ENCODE results near the gene PPP1R7. TPM values are rescaled to one million over a fixed set of nuclear protein-coding genes. Genes with fewer than 3 reads are reported as not detected.

PPP1R7 gene
- total RNA-seq, 1 experiment from 2014 or later, result 65.4 TPM

GRCh38 chr2:241215421-241215820, 65.2 kb downstream of the PPP1R7 start:
- H3K27ac Mint-ChIP-seq (ENCODE audit: unreplicated experiment), result no peak overlapping the region
- intact Hi-C loops (cut with micrococcal nuclease; ENCODE audit: unreplicated experiment), result no loop called here
- peaks cover 59% of the 10 kb centered on the region for H3K27me3 Mint-ChIP-seq (ENCODE audit: unreplicated experiment)
- H3K4me1 Mint-ChIP-seq (ENCODE audit: low read depth, unreplicated experiment), result peaks cover 13% of the 10 kb centered on the region
- CTCF ChIA-PET, result interaction anchor here (0.5 kb wide), 1 partner anchor 26 kb away, joined by 4 read pairs; no protein-coding TSS in a partner anchor
- H3K36me3 Mint-ChIP-seq (ENCODE audit: insufficient read depth, unreplicated experiment), result peaks cover 41% of the 10 kb centered on the region
- DNase-seq, result no peak
- BruUV-seq (replicated peaks), result no TSS peak
- no peak overlapping the region for H3K4me3 Mint-ChIP-seq (ENCODE audit: low read depth, unreplicated experiment)
- TF ChIP-seq, protein P1, sequence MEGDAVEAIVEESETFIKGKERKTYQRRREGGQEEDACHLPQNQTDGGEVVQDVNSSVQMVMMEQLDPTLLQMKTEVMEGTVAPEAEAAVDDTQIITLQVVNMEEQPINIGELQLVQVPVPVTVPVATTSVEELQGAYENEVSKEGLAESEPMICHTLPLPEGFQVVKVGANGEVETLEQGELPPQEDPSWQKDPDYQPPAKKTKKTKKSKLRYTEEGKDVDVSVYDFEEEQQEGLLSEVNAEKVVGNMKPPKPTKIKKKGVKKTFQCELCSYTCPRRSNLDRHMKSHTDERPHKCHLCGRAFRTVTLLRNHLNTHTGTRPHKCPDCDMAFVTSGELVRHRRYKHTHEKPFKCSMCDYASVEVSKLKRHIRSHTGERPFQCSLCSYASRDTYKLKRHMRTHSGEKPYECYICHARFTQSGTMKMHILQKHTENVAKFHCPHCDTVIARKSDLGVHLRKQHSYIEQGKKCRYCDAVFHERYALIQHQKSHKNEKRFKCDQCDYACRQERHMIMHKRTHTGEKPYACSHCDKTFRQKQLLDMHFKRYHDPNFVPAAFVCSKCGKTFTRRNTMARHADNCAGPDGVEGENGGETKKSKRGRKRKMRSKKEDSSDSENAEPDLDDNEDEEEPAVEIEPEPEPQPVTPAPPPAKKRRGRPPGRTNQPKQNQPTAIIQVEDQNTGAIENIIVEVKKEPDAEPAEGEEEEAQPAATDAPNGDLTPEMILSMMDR (IDR thresholded peaks at IDR 0.05; ENCODE audit: unreplicated experiment), result no peak
- no peaks in the 10 kb centered on the region for H3K9me3 Mint-ChIP-seq (ENCODE audit: low read depth, unreplicated experiment)

DNA sequence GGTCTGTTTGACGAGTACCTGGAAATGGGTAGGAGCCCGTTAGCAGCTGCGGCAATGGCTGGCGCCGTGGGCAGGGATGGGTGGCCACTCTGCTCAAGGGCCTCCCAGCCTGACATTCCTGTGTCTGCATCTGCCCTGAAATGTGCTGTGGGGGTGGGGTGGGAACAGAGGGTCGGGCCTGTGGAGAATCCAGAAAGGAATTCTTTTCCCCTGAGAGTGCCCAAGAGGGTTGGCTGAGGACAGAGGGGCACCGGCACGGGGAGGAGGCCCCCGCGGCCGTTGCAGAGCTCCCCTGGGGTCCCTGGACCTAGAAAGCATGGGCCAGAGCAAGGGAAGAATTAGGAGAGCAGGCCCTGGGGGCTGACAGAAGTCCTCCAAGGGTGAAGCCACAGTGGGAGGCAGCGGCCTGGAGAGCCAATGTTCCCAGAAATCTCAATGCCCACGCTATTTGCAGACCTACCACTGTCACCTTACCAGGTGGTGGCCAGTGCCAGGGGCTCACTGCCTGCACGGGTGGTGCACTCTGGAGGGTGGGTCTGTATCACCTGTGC, 66.0 kb downstream of the PPP1R7 start:
- Mint-ChIP-seq H3K9me3 (ENCODE audit: low read depth, unreplicated experiment) (no peaks in the 10 kb centered on the region), H3K27me3 (ENCODE audit: unreplicated experiment) (peaks cover 51% of the 10 kb centered on the region), H3K27ac (ENCODE audit: unreplicated experiment) (no peak overlapping the region), H3K4me1 (ENCODE audit: low read depth, unreplicated experiment) (peaks cover 13% of the 10 kb centered on the region), H3K36me3 (ENCODE audit: insufficient read depth, unreplicated experiment) (peaks cover 44% of the 10 kb centered on the region), H3K4me3 (ENCODE audit: low read depth, unreplicated experiment) (no peak overlapping the region)
- DNase-seq, result no peak
- TF ChIP-seq, protein P1 (IDR thresholded peaks at IDR 0.05; ENCODE audit: unreplicated experiment), result no peak
- intact Hi-C loops (cut with micrococcal nuclease; ENCODE audit: unreplicated experiment), result no loop called here
- CTCF ChIA-PET, result no interaction called here
- BruUV-seq (replicated peaks), result no TSS peak

DNA sequence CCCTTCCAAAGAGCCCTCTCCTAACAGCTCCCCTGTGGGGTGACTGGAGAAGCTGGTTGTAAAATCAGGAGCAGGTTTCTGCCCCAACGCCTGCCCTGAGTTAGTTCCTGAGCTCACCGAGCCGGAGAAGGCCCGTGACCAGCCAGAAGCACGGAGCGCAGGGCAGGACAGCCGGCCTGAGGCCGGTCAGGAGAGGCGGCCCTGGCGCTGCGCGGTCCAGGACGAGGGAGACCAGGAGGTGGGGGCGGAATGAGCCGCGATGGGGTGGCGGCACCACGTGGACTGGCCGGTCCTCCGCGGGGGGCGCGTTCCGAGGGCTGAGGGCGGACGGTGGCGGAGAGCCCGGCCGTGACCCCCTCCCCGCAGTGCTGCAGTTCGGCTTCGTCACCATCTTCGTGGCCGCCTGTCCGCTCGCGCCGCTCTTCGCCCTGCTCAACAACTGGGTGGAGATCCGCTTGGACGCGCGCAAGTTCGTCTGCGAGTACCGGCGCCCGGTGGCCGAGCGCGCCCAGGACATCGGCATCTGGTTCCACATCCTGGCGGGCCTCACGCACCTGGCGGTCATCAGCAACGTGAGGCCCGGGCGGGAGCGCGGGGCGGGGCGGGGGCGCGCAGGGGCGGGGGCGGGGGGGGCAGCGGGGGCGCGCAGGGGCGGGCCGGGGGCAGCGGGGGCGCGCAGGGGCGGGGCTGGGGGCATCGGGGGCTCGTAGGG, 67.2 kb downstream of the PPP1R7 start:
- no peaks in the 10 kb centered on the region for H3K9me3 Mint-ChIP-seq (ENCODE audit: low read depth, unreplicated experiment)
- DNase-seq, result peak; percentile 74
- peak overlapping the region; percentile 64 for H3K27ac Mint-ChIP-seq (ENCODE audit: unreplicated experiment)
- TF ChIP-seq, protein P1 (IDR thresholded peaks at IDR 0.05; ENCODE audit: unreplicated experiment), result no peak
- H3K4me1 Mint-ChIP-seq (ENCODE audit: low read depth, unreplicated experiment), result peaks cover 13% of the 10 kb centered on the region
- H3K27me3 Mint-ChIP-seq (ENCODE audit: unreplicated experiment), result peaks cover 39% of the 10 kb centered on the region
- peaks cover 49% of the 10 kb centered on the region for H3K36me3 Mint-ChIP-seq (ENCODE audit: insufficient read depth, unreplicated experiment)
- TSS peak; percentile 23 for BruUV-seq (replicated peaks)
- CTCF ChIA-PET, result no interaction called here
- intact Hi-C loops (cut with micrococcal nuclease; ENCODE audit: unreplicated experiment), result no loop called here
- peak overlapping the region; percentile 81 for H3K4me3 Mint-ChIP-seq (ENCODE audit: low read depth, unreplicated experiment)

DNA sequence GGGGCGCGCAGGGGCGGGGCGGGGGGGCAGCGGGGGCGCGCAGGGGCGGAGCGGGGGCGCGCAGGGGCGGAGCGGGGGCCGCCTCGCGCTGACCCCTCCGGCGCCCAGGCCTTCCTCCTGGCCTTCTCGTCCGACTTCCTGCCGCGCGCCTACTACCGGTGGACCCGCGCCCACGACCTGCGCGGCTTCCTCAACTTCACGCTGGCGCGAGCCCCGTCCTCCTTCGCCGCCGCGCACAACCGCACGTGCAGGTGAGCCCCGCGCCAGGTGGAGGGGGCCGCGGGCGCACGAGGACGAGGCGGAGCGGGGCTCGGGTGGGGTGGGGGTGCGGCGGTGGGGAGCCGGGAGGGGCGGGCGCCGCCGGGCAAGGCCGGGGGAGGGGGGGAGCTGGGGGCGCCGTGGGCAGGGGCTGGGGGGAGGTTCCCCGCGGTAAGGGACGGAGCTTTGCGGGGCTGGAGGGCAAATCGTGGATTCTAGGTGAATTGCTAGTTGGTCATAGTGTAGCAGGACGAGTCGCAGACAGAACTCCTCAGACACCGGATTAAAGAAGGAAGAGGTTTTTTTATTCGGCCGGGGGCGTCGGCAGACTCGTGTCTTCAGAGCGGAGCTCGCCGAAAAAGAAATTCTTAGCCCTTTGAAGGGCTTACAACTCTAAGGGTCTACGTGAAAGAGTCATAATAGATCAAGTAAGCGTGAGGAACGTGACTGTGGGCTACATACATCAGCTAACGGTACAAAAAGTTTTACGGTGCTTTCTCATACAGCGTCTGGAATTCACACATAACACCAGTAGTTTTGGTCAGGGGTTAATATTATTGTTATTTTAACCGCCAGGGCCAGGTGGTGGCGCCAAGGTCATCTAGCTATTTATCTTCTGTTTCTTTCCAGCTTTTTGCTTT, 68.1 kb downstream of the PPP1R7 start:
- H3K27ac Mint-ChIP-seq (ENCODE audit: unreplicated experiment), result peak overlapping the region; percentile 64
- CTCF ChIA-PET, result interaction anchor here (1.0 kb wide), 1 partner anchor 140 kb away, joined by 3 read pairs; no protein-coding TSS in a partner anchor
- peaks cover 30% of the 10 kb centered on the region for H3K27me3 Mint-ChIP-seq (ENCODE audit: unreplicated experiment)
- BruUV-seq (replicated peaks), result no TSS peak
- TF ChIP-seq, protein P1 (IDR thresholded peaks at IDR 0.05; ENCODE audit: unreplicated experiment), result no peak
- intact Hi-C loops (cut with micrococcal nuclease; ENCODE audit: unreplicated experiment), result no loop called here
- peak; percentile 64 for DNase-seq
- H3K36me3 Mint-ChIP-seq (ENCODE audit: insufficient read depth, unreplicated experiment), result peaks cover 54% of the 10 kb centered on the region
- H3K9me3 Mint-ChIP-seq (ENCODE audit: low read depth, unreplicated experiment), result no peaks in the 10 kb centered on the region
- H3K4me3 Mint-ChIP-seq (ENCODE audit: low read depth, unreplicated experiment), result peak overlapping the region; percentile 81
- peaks cover 13% of the 10 kb centered on the region for H3K4me1 Mint-ChIP-seq (ENCODE audit: low read depth, unreplicated experiment)
